Coronary artery (tissue), 2 donors: Measurements from ENCODE around the gene TYW1.
"Not testable (repeated sequence)": the region's sequence is repeated elsewhere in the genome, so short reads cannot be mapped to it uniquely, and the experiment has no call there.

Source experiments
- DNase-seq: peaks from one replicate; pipeline ENCODE4 v3.0.0-alpha.2; 2017; ENCODE audit warnings: low spot score
- H3K27ac ChIP-seq, 2 donors: fragments of 200-600 bp; sonication (generic); one replicate each; pipeline ENCODE4 v1.5.1; 2016 to 2019
- H3K4me3 ChIP-seq: fragments of 200-600 bp; sonication (generic); 2 replicates; pipeline ENCODE4 v1.5.1; 2016; ENCODE audit warnings: mild to moderate bottlenecking, moderate library complexity
- TF ChIP-seq, protein P1 (sequence below): fragments of 200-600 bp; sonication (generic); IDR thresholded peaks from one replicate; pipeline ENCODE4 v1.5.1; 2019; ENCODE audit warnings: antibody characterized with exemption

Gene TYW1

DNA sequence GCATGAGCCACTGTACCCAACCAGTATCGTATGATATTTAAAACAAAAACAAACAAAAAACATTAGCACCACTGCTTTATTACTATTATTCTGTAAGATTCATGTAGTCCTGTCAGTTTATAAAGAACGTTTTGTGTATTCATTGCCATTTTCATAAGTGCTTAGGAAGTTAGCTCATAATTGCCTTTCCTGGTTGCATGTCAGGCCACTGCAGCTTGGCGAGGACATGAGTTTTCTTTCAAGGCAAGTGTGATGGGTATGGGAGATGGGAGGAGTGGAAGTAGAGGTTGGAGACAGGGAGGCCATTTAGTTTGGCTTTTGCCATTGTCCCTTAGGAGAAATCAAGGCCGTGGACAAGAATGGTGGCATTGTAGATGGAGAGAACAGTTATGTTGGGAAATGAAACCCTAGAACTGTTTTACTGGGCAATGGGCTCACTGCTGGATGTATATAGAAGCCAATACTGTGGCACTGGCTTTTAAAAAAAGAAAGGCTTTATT, 48.9 kb downstream of the TYW1 start:
- TF ChIP-seq, protein P1, sequence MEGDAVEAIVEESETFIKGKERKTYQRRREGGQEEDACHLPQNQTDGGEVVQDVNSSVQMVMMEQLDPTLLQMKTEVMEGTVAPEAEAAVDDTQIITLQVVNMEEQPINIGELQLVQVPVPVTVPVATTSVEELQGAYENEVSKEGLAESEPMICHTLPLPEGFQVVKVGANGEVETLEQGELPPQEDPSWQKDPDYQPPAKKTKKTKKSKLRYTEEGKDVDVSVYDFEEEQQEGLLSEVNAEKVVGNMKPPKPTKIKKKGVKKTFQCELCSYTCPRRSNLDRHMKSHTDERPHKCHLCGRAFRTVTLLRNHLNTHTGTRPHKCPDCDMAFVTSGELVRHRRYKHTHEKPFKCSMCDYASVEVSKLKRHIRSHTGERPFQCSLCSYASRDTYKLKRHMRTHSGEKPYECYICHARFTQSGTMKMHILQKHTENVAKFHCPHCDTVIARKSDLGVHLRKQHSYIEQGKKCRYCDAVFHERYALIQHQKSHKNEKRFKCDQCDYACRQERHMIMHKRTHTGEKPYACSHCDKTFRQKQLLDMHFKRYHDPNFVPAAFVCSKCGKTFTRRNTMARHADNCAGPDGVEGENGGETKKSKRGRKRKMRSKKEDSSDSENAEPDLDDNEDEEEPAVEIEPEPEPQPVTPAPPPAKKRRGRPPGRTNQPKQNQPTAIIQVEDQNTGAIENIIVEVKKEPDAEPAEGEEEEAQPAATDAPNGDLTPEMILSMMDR = no peak
- no peak for DNase-seq
- no peak overlapping the region for H3K27ac ChIP-seq
- H3K4me3 ChIP-seq = no peak overlapping the region

DNA sequence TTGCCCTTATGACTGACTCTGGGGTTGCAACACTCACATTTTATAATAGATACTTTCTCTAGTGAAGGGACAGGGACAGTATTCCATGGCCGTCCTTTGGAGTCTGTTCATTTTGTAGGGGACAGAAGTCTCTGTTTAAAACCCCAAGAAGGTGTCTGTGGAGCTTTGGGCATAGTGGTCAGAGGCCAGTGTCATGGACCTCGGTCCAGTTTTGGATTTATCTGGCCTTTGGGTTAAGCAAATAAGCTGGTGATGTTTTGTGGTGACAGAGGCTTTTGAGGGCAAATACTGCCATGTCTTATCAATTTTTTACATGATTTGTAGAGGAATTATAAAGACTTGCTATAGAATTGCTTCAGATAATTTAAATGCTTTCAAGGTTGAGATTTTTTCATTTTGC, 50.2 kb downstream of the TYW1 start:
- not testable (repeated sequence) for H3K4me3 ChIP-seq, DNase-seq, H3K27ac ChIP-seq

DNA sequence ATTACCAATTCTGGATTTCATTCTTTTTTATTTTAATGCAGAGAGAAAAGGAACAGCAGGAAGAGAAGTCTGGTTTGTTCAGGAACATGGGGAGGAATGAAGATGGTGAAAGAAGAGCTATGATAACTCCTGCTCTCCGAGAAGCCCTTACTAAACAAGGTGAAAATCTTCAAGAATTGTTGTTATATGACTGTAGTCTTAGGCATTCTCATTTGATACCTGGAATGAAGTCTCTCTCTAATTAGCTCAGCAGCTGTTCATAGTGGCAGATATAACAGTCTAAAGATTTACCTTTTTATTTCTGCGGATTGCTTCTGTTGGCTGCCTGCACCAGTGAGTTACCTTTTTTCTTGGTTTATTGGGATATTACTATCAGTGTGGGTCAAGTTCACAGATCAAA, 53.3 kb downstream of the TYW1 start:
- H3K4me3 ChIP-seq, DNase-seq, H3K27ac ChIP-seq: not testable (repeated sequence)

DNA sequence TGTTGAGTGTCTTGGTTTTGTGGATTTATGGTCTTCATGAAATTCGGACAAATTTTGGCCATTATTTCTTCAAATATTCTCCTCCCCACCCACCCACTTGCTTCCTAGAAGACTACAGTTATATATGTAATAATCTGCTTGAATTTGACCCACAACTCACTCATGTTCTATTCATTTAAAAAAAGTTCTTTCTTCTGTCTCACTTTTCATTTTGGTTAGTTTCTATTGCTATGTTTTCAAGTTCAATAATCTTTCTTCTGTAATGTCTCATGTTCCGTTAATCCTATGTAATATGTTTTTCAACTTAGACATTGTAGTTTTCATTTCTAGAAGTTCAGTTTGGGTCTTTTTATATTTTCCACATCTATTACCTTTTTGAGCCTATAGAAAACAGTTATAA, 55.5 kb downstream of the TYW1 start:
- not testable (repeated sequence) for H3K27ac ChIP-seq, H3K4me3 ChIP-seq, DNase-seq

DNA sequence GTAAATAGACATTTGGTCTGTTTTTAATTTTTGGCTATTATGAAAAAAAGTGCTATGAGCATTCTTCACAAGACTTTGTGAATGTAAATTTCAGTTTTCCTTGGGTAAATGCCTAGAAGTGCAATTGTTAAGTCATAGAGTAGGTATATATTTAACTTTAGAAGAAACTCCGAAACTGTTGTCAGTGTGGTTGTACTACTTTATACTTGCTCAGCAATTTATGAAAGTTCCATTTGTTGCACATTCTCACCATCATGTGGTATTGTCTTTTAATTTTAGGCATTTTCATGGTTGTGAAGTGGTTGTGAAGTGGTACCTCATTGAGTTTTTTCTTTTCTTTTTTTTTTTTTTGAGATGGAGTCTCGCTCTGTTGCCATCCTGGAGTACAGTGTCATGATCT, 60.0 kb downstream of the TYW1 start:
- H3K4me3 ChIP-seq = no peak overlapping the region
- H3K27ac ChIP-seq = no peak overlapping the region
- TF ChIP-seq, protein P1 = no peak
- no peak for DNase-seq

DNA sequence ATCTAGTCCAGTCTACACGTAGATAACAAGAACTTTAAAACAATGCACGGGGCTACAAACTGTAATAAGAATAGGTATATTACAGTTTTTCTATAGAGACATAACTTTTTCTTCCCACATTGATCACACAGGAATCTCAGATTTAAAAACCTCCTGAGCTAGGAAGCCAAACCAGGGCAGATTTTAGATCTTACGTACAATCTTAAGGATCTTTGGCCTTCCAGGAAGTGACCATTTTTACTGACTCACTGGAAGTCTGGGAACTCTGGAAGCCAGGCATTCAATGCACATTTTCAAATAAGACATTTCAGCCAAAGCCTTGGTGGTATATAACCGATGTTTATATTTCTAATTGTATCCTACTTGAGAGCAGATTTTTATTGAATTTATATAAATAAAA, 64.7 kb downstream of the TYW1 start:
- H3K27ac ChIP-seq, DNase-seq, H3K4me3 ChIP-seq: not testable (repeated sequence)

DNA sequence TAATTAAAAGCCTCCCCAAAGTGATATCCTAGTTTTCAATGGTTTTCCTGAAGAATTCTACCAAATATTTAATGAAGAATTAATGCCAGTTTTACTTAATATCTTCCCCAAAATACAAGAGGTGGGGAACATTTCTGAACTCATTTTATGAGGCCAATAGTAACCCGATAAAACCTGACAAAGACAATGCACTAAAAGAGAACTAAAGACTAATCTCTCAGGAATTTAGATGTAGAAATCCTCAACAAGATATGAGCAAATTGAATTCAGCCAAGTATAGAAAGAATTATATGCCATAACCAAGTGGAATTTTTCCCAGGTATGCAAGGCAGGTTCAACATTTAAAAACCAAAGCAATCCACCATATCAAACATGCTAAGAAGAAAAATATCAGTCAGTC, 66.2 kb downstream of the TYW1 start:
- H3K4me3 ChIP-seq, H3K27ac ChIP-seq, DNase-seq: not testable (repeated sequence)

DNA sequence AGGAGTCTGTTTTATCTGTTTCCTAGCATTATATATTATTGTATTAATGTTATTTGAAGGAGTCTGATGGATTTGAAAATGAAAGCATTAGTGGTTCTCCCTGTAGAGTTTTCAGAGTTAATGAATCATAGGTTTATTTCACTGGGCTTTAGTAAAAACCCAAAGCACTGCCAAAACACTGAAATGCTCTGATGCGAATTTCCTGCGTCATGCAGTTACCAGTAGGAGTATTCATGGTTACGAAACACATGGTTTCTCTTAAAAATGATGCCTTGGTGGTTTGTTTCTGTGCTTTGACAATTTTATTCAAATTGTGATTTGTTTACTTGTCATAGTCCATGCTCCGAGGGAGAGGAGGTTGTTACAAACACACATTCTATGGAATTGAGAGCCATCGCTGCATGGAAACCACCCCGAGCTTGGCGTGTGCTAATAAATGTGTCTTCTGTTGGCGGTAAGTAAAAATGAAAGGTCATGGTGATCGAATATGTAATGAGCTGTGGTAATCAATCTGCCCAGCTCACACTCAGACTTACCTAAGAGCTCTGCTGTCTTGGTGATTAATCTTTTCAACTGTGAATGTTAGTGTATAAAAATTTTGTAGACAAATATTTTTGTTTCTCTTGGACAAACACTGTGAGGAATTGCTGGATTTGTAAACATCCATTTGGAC, 70.5 kb downstream of the TYW1 start:
- H3K27ac ChIP-seq, H3K4me3 ChIP-seq, DNase-seq: not testable (repeated sequence)

DNA sequence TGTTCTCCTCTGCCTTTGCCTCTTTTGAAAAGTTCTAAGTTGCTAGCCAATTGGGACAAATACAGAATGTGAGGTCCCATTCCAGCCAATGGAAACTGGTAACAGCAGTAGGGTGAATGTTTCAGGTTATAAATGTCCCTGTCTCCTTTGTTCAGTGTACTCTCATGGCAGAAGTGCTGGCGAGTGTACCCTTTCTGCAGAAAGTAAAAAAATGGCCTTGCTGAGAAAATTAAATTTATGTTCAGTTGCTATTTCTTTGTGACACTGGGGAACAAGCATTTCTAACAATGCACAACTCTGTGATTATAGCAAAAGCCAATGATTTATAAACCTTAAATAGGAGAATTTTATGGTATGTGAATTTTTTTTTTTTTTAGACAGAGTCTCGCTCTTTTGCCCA, 79.5 kb downstream of the TYW1 start:
- H3K4me3 ChIP-seq, H3K27ac ChIP-seq, DNase-seq: not testable (repeated sequence)

DNA sequence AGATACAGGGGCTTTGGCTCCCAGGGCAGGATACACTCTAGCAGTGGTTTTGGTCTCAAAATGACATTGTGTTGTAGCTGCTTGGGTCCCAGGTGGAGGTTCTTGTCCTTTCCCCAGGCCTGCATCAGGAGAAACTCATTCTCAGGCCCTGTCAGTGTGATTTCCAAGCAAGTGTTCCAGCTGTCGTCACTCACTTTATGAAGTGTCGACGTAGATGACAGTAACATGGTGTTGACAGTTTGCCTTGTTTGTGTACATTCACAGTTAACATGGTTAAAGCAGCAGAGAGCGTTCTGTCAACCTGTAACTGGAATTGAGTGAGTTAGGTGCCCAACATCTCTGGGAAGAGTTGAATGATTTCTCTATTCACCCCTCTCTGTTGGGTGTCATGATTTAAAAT, 86.2 kb downstream of the TYW1 start:
- DNase-seq, H3K27ac ChIP-seq, H3K4me3 ChIP-seq: not testable (repeated sequence)

DNA sequence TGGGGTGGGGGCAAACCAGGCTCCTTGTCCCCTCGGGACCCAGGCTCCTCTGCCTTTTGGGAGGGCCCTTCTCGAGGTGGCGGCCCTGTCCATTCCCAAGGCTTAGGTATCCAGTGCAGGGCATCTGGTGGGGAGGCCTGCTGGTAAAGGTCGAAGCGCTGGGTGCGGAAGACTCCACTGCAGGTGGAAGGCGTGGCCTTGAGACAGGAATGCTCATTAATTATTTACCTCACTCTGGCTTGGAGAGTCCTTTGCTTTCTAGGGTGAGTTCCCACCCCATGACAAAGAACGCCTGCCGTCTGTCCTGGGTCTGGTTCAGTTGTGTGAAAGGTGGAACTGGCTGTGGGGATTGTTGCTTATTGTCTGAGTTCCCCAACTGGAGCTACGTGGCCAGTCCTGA, 92.6 kb downstream of the TYW1 start:
- H3K4me3 ChIP-seq, H3K27ac ChIP-seq, DNase-seq: not testable (repeated sequence)

DNA sequence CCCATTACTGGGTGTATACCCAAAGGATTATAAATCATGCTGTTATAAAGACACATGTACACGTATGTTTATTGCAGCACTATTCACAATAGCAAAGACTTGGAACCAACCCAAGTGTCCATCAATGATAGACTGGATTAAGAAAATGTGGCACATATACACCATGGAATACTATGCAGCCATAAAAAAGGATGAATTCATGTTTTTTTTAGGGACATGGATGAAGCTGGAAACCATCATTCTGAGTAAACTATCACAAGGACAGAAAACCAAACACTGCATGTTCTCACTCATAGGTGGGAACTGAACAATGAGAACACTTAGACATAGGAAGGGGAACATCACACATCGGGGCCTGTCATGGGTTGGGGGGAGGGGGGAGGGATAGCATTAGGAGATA, 94.4 kb downstream of the TYW1 start:
- not testable (repeated sequence) for DNase-seq, H3K27ac ChIP-seq, H3K4me3 ChIP-seq

DNA sequence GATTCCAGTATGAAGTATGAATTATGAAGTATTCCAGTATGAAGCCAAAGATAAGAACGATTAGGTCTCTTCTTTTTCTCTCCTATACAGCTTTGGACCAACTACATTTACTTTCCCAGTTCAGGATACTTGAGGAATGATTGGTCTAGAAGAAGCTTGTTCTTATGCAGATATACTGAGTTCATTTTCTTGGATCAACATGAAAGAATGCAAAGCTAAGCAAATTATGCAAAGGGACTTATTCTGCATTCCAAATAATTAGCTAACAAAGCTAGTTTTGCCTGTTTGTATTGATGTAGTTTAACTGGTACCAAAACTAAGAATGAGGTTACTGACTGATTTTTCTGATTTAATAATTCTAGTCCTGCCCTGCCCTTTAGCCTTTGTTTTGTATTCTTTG, 101.4 kb downstream of the TYW1 start:
- not testable (repeated sequence) for DNase-seq

DNA sequence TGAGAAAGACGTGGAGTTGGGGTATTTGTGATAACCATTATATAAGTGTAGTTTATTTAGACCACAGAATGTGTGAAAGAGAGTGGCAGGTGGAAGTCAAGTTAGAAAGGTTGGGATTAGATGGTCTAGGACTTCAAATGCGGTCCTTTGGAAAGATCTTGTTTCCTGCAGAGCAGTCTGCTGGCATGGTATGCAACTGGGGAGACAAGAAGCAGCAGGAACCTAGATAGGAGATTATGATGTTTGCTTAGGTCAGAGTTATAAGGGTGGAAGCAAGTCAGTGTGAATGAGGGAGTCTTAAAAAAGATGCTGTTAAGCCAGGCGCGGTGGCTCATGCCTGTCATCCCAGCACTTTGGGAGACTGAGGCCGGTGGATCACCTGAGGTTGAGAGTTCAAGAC, 102.8 kb downstream of the TYW1 start:
- not testable (repeated sequence) for H3K4me3 ChIP-seq, DNase-seq, H3K27ac ChIP-seq

More for the DNA sequence above, 101.4 kb downstream of the TYW1 start:
- not testable (repeated sequence) for H3K4me3 ChIP-seq, H3K27ac ChIP-seq

DNA sequence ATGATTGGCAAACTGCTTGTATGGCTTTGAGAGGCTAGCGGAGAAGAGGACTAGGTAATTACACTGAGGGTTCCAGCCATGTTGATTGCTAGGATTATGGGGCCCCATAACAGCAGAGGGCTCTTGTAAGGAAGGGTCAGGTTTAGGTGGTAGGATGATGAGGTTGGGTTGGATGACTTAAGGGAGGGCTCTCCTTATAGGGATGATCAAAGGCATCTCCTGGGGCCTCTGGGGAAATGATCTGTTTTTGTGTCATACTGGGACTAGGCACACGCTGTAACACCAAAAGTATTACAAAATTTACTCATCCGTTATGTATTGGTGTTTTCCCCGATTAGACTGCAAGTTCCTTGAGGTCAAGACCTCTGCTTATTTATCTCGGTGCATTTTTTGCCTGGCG, 103.4 kb downstream of the TYW1 start:
- not testable (repeated sequence) for H3K4me3 ChIP-seq, DNase-seq, H3K27ac ChIP-seq
